GM19438 (cell line): ENCODE results near the gene HOXC11.

Experiments used
- ATAC-seq: cut with Tn5 transposase; IDR thresholded peaks from one replicate; pipeline ENCODE4 v1.9.1; 2021; ENCODE audit warnings: low read depth; ENCODE audit not compliant: unreplicated experiment

Gene HOXC11

GRCh38 chr12:53941750-53942149 is 31.2 kb upstream of the HOXC11 start:
- no peak for ATAC-seq

- ATAC-seq = no peak
Observed at GRCh38 chr12:53942467-53942997, 30.4 kb upstream of the HOXC11 start.

- no peak for ATAC-seq
Observed at GRCh38 chr12:53944209-53944608, 28.7 kb upstream of the HOXC11 start.

GRCh38 chr12:53944907-53945847 is 27.7 kb upstream of the HOXC11 start:
- no peak for ATAC-seq

- no peak for ATAC-seq
Observed at GRCh38 chr12:53947743-53948142, 25.2 kb upstream of the HOXC11 start.

- no peak for ATAC-seq
Observed at GRCh38 chr12:53948650-53949593, 24.0 kb upstream of the HOXC11 start.

- ATAC-seq = no peak
Observed at GRCh38 chr12:53949631-53950436, 23.1 kb upstream of the HOXC11 start.

- ATAC-seq = no peak
Observed at GRCh38 chr12:53950437-53950773, 22.5 kb upstream of the HOXC11 start.

- no peak for ATAC-seq
Observed at GRCh38 chr12:53950789-53951576, 21.9 kb upstream of the HOXC11 start.

GRCh38 chr12:53951577-53952334 is 21.2 kb upstream of the HOXC11 start:
- no peak for ATAC-seq

GRCh38 chr12:53952335-53952694 is 20.6 kb upstream of the HOXC11 start:
- no peak for ATAC-seq

- no peak for ATAC-seq
Observed at GRCh38 chr12:53952871-53953734, 19.8 kb upstream of the HOXC11 start.

GRCh38 chr12:53953831-53954693 is 18.9 kb upstream of the HOXC11 start:
- no peak for ATAC-seq

- no peak for ATAC-seq
Observed at GRCh38 chr12:53954694-53955035, 18.3 kb upstream of the HOXC11 start, which contains the start of gene HOXC12. HOXC12 (plus strand) TSS chr12:53954903; CDS start chr12:53954930, 27 bp downstream.

GRCh38 chr12:53955036-53955775 is 17.7 kb upstream of the HOXC11 start:
- no peak for ATAC-seq

- ATAC-seq = no peak
Observed at GRCh38 chr12:53955776-53956250, 17.1 kb upstream of the HOXC11 start.
